WERI-Rb-1 (cell line): ENCODE results near the gene NUDT12.

Experiments
- DNase-seq: peaks from one replicate; pipeline ENCODE4 v3.0.0-alpha.2; 2020
- H3K27ac ChIP-seq: fragments of 250-450 bp; sonication (Bioruptor Pico); 2 replicates; pipeline ENCODE4 v1.5.1; 2020; ENCODE audit warnings: mild to moderate bottlenecking, moderate library complexity
- H3K27me3 ChIP-seq: fragments of 250-450 bp; sonication (Bioruptor Pico); 2 replicates; pipeline ENCODE4 v1.5.1; 2021; ENCODE audit warnings: mild to moderate bottlenecking, low read depth, moderate library complexity; ENCODE audit not compliant: insufficient read depth, severe bottlenecking
- H3K36me3 ChIP-seq: fragments of 250-450 bp; sonication (Bioruptor Pico); 2 replicates; pipeline ENCODE4 v1.5.1; 2020; ENCODE audit warnings: mild to moderate bottlenecking, moderate library complexity
- H3K4me3 ChIP-seq: 2 replicates; pipeline ENCODE4 v1.5.1; 2011; ENCODE audit warnings: low read depth, mild to moderate bottlenecking, control low read depth, low read length
- H3K9me3 ChIP-seq: fragments of 250-450 bp; sonication (Bioruptor Pico); 2 replicates; pipeline ENCODE4 v1.5.1; 2021; ENCODE audit warnings: mild to moderate bottlenecking, moderate library complexity; ENCODE audit not compliant: severe bottlenecking
- CTCF ChIP-seq: IDR thresholded peaks from 2 replicates; pipeline ENCODE4 v1.5.1; 2011; ENCODE audit warnings: low read depth, mild to moderate bottlenecking, control low read depth, inconsistent platforms, low read length

NUDT12 gene

GRCh38 chr5:103522586-103522985 lies 40.0 kb downstream of the NUDT12 start:
- H3K36me3 ChIP-seq: no peaks in the 10 kb centered on the region
- no peaks in the 10 kb centered on the region for H3K9me3 ChIP-seq
- no peak for TF ChIP-seq CTCF
- DNase-seq: no peak
- no peak overlapping the region for H3K27ac ChIP-seq
- no peaks in the 10 kb centered on the region for H3K27me3 ChIP-seq
- no peak overlapping the region for H3K4me3 ChIP-seq

- H3K27ac ChIP-seq: no peak overlapping the region
- DNase-seq: no peak
- no peak overlapping the region for H3K4me3 ChIP-seq
- no peaks in the 10 kb centered on the region for H3K9me3 ChIP-seq
- 0 out of 2 replicates have a peak, but pooled peaks have one; percentile 25 for TF ChIP-seq CTCF
- no peaks in the 10 kb centered on the region for H3K36me3 ChIP-seq
- H3K27me3 ChIP-seq: no peaks in the 10 kb centered on the region
These were observed 43.0 kb downstream of the NUDT12 start for GRCh38 chr5:103519550-103519949.

GRCh38 chr5:103514371-103514770 lies 48.2 kb downstream of the NUDT12 start:
- Histone ChIP-seq H3K36me3 (no peaks in the 10 kb centered on the region), H3K4me3 (no peak overlapping the region), H3K27me3 (no peaks in the 10 kb centered on the region), H3K27ac (no peak overlapping the region), H3K9me3 (no peaks in the 10 kb centered on the region)
- no peak for DNase-seq
- no peak for TF ChIP-seq CTCF

- DNase-seq: no peak
- Histone ChIP-seq H3K27ac (no peak overlapping the region), H3K36me3 (no peaks in the 10 kb centered on the region)
These were observed 48.9 kb downstream of the NUDT12 start for GRCh38 chr5:103513701-103514100.

GRCh38 chr5:103512500-103512899 lies 50.1 kb downstream of the NUDT12 start:
- no peak for TF ChIP-seq CTCF

More at GRCh38 chr5:103513701-103514100, 48.9 kb downstream of the NUDT12 start:
- no peaks in the 10 kb centered on the region for H3K9me3 ChIP-seq
- no peak overlapping the region for H3K4me3 ChIP-seq
- no peak for TF ChIP-seq CTCF
- no peaks in the 10 kb centered on the region for H3K27me3 ChIP-seq

GRCh38 chr5:103511554-103511885 lies 51.1 kb downstream of the NUDT12 start:
- no peak overlapping the region for H3K4me3 ChIP-seq
- H3K9me3 ChIP-seq: no peaks in the 10 kb centered on the region
- no peaks in the 10 kb centered on the region for H3K27me3 ChIP-seq
- H3K27ac ChIP-seq: no peak overlapping the region
- DNase-seq: no peak
- TF ChIP-seq CTCF: no peak
- H3K36me3 ChIP-seq: no peaks in the 10 kb centered on the region

More at GRCh38 chr5:103512500-103512899, 50.1 kb downstream of the NUDT12 start:
- Histone ChIP-seq H3K27me3 (no peaks in the 10 kb centered on the region), H3K4me3 (no peak overlapping the region), H3K9me3 (no peaks in the 10 kb centered on the region), H3K27ac (no peak overlapping the region), H3K36me3 (no peaks in the 10 kb centered on the region)
- DNase-seq: no peak
